GM21717 (cell line): ENCODE results near the gene ATP13A4.

ENCODE experiments used
- ATAC-seq: cut with Tn5 transposase; IDR thresholded peaks from one replicate; pipeline ENCODE4 v1.9.1; 2021; ENCODE audit warnings: mild to moderate bottlenecking, moderate library complexity; ENCODE audit not compliant: unreplicated experiment

ATP13A4 gene

GRCh38 chr3:193499801-193500485 is 54.8 kb downstream of the ATP13A4 start:
- ATAC-seq, result no peak

GRCh38 chr3:193499136-193499770 is 55.4 kb downstream of the ATP13A4 start:
- ATAC-seq, result no peak

- ATAC-seq, result no peak
Measured at GRCh38 chr3:193498215-193498614, 56.5 kb downstream of the ATP13A4 start.

GRCh38 chr3:193496658-193497057 is 58.0 kb downstream of the ATP13A4 start:
- no peak for ATAC-seq

GRCh38 chr3:193491026-193491425 is 63.7 kb downstream of the ATP13A4 start:
- no peak for ATAC-seq

GRCh38 chr3:193490580-193490979 is 64.1 kb downstream of the ATP13A4 start:
- no peak for ATAC-seq

GRCh38 chr3:193489949-193490348 is 64.7 kb downstream of the ATP13A4 start:
- no peak for ATAC-seq

GRCh38 chr3:193488741-193489140 is 66.0 kb downstream of the ATP13A4 start:
- ATAC-seq, result no peak

- no peak for ATAC-seq
Measured at GRCh38 chr3:193483988-193484539, 70.6 kb downstream of the ATP13A4 start.

- no peak for ATAC-seq
Measured at GRCh38 chr3:193481436-193481835, 73.3 kb downstream of the ATP13A4 start.

- ATAC-seq, result no peak
Measured at GRCh38 chr3:193474446-193474845, 80.2 kb downstream of the ATP13A4 start.

- no peak for ATAC-seq
Measured at GRCh38 chr3:193470710-193471109, 84.0 kb downstream of the ATP13A4 start.

GRCh38 chr3:193465992-193466608 is 88.6 kb downstream of the ATP13A4 start:
- ATAC-seq, result no peak

GRCh38 chr3:193464889-193465288 is 89.8 kb downstream of the ATP13A4 start:
- no peak for ATAC-seq

- ATAC-seq, result no peak
Measured at GRCh38 chr3:193457526-193457925, 97.2 kb downstream of the ATP13A4 start.

- ATAC-seq, result no peak
Measured at GRCh38 chr3:193452338-193452737, 102.4 kb downstream of the ATP13A4 start.

- ATAC-seq, result no peak
Measured at GRCh38 chr3:193451902-193452301, 102.8 kb downstream of the ATP13A4 start.

- no peak for ATAC-seq
Measured at GRCh38 chr3:193446965-193447602, 107.6 kb downstream of the ATP13A4 start.

GRCh38 chr3:193439423-193439822 is 115.3 kb downstream of the ATP13A4 start:
- ATAC-seq, result no peak

- no peak for ATAC-seq
Measured at GRCh38 chr3:193418576-193419373, 135.9 kb downstream of the ATP13A4 start.

GRCh38 chr3:193416629-193417028 is 138.1 kb downstream of the ATP13A4 start:
- ATAC-seq, result no peak
